Thoracic aorta (tissue), 2 donors: ENCODE measurements around the gene DLL3. TPM values are rescaled to one million over a fixed set of nuclear protein-coding genes. Genes with fewer than 3 reads are reported as not detected.

Experiments
- ATAC-seq: fragments of 150-250 bp; one replicate; pipeline ENCODE4 v1.8.0; 2017; ENCODE audit warnings: low read depth; ENCODE audit not compliant: insufficient number of reproducible peaks, low FRiP score
- DNase-seq: peaks from one replicate; pipeline ENCODE4 v3.0.0-alpha.2; 2020; ENCODE audit warnings: low spot score
- H3K27ac ChIP-seq, 2 donors: fragments of 200-600 bp; sonication (generic); 1 replicate in 1 of 2; 2 replicates in 1 of 2; pipeline ENCODE4 v1.5.1; 2016; ENCODE audit warnings: mild to moderate bottlenecking in 2 of 2, moderate library complexity in 2 of 2
- H3K27me3 ChIP-seq: fragments of 200-600 bp; sonication (generic); replicated peaks from 2 replicates; pipeline ENCODE4 v1.6.0; 2016; ENCODE audit warnings: mild to moderate bottlenecking; ENCODE audit not compliant: insufficient read depth
- H3K36me3 ChIP-seq: fragments of 200-600 bp; sonication (generic); one replicate; pipeline ENCODE4 v1.5.1; 2016
- H3K4me1 ChIP-seq, 2 donors: fragments of 200-600 bp; sonication (generic); 1 replicate in 1 of 2; 2 replicates in 1 of 2; pipeline versions ENCODE4 v1.5.1 to v1.6.0; 2016; ENCODE audit warnings: low read depth in 2 of 2, mild to moderate bottlenecking in 1 of 2; ENCODE audit not compliant: control insufficient read depth in 1 of 2
- H3K4me3 ChIP-seq: fragments of 200-600 bp; sonication (generic); 2 replicates; pipeline ENCODE4 v1.5.1; 2016; ENCODE audit warnings: mild to moderate bottlenecking
- H3K9me3 ChIP-seq: fragments of 200-600 bp; sonication (generic); 2 replicates; pipeline ENCODE4 v1.5.1; 2016
- CTCF ChIP-seq: fragments of 200-600 bp; sonication (generic); IDR thresholded peaks from one replicate; pipeline ENCODE4 v1.5.1; 2019; ENCODE audit warnings: antibody characterized with exemption
- total RNA-seq, 2 donors: library from RNA; depleted of rRNA; stranded (reverse); fragments of >200 nt; gene quantifications; one replicate each; pipeline versions ENCODE4 v1.1.0 to v1.2.3, GENCODE V29; 2016

The DLL3 gene
- total RNA-seq, 2 donors from 2014 or later, result not detected

- Histone ChIP-seq H3K27me3 (no peaks in the 10 kb centered on the region), H3K36me3 (no peaks in the 10 kb centered on the region), H3K4me1 (peaks cover 13 to 22% of the 10 kb centered on the region in 2 donors), H3K4me3 (peak overlapping the region; percentile 95), H3K27ac (peak overlapping the region; percentile 89 to 92), H3K9me3 (no peaks in the 10 kb centered on the region)
- DNase-seq (no peak), ATAC-seq (peak; percentile 17)
- no peak for TF ChIP-seq CTCF
Observed at GRCh38 chr19:39539165-39539517, 40.4 kb downstream of the DLL3 start.

- ATAC-seq, result peak; percentile 68
- H3K27ac ChIP-seq, result peak within 1 kb of the TSS; percentile 89 to 92
- peak; percentile 80 for TF ChIP-seq CTCF
Observed at GRCh38 chr19:39539518-39540332, 41.0 kb downstream of the DLL3 start, which contains the start of gene EID2. EID2 (minus strand) TSS chr19:39540161; CDS start chr19:39540079, 82 bp downstream.

GRCh38 chr19:39540333-39540673 is 41.6 kb downstream of the DLL3 start:
- TF ChIP-seq CTCF, result no peak
- peak overlapping the region in 1 of 2 donors; percentile 92 for H3K27ac ChIP-seq
- ATAC-seq, result no peak
- DNase-seq, result no peak
- H3K4me3 ChIP-seq, result peak overlapping the region; percentile 95
- H3K27me3 ChIP-seq, result no peaks in the 10 kb centered on the region
- peaks cover 13 to 22% of the 10 kb centered on the region in 2 donors for H3K4me1 ChIP-seq
- H3K9me3 ChIP-seq, result no peaks in the 10 kb centered on the region
- H3K36me3 ChIP-seq, result no peaks in the 10 kb centered on the region

More at GRCh38 chr19:39539518-39540332, 41.0 kb downstream of the DLL3 start, which contains the start of gene EID2:
- DNase-seq, result peak; percentile 85
- Histone ChIP-seq H3K9me3 (no peaks in the 10 kb centered on the region), H3K27me3 (no peaks in the 10 kb centered on the region), H3K4me1 (peaks cover 13 to 22% of the 10 kb centered on the region in 2 donors), H3K36me3 (no peaks in the 10 kb centered on the region), H3K4me3 (peak within 1 kb of the TSS; percentile 95)

GRCh38 chr19:39542206-39542605 is 43.5 kb downstream of the DLL3 start:
- Histone ChIP-seq H3K27ac (no peak overlapping the region), H3K27me3 (no peaks in the 10 kb centered on the region), H3K4me3 (no peak overlapping the region), H3K9me3 (no peaks in the 10 kb centered on the region), H3K4me1 (peaks cover 13 to 22% of the 10 kb centered on the region in 2 donors), H3K36me3 (no peaks in the 10 kb centered on the region)
- DNase-seq (no peak), ATAC-seq (no peak)
- TF ChIP-seq CTCF, result no peak

- no peak for TF ChIP-seq CTCF
- Histone ChIP-seq H3K27ac (no peak overlapping the region), H3K4me1 (peaks cover 10 to 13% of the 10 kb centered on the region in 2 donors), H3K9me3 (no peaks in the 10 kb centered on the region), H3K4me3 (no peak overlapping the region), H3K36me3 (no peaks in the 10 kb centered on the region), H3K27me3 (no peaks in the 10 kb centered on the region)
- no peak for ATAC-seq
- DNase-seq, result no peak
Observed at GRCh38 chr19:39543477-39543857, 44.7 kb downstream of the DLL3 start.
